Astrocyte of the cerebellum (primary cell): Measurements from ENCODE around the gene SNED1.

Source experiments
- DNase-seq: peaks from one replicate; pipeline ENCODE4 v3.0.0-alpha.2; 2011; ENCODE audit warnings: low read depth
- H3K4me3 ChIP-seq: 2 replicates; pipeline ENCODE4 v1.5.1; 2011; ENCODE audit warnings: mild to moderate bottlenecking, low read depth, low read length, moderate library complexity
- CTCF ChIP-seq: IDR thresholded peaks from 2 replicates; pipeline ENCODE4 v1.5.1; 2012; ENCODE audit warnings: low read length, low read depth, moderate library complexity, mild to moderate bottlenecking; ENCODE audit errors: missing control alignments
- in situ Hi-C: cut with HindIII; loops from 2 replicates; pipeline ENCODE4 v1.10.0; 2017; ENCODE audit warnings: low sequenced_read_pairs

Gene SNED1

GRCh38 chr2:241105641-241106040, 107.2 kb downstream of the SNED1 start:
- H3K4me3 ChIP-seq = no peak overlapping the region
- DNase-seq = no peak
- in situ Hi-C loops = no loop called here
- TF ChIP-seq CTCF = no peak

- H3K4me3 ChIP-seq = no peak overlapping the region
- in situ Hi-C loops = no loop called here
- DNase-seq = no peak
- no peak for TF ChIP-seq CTCF
These were observed 108.8 kb downstream of the SNED1 start for GRCh38 chr2:241107031-241107783.

- TF ChIP-seq CTCF = no peak
- in situ Hi-C loops = no loop called here
- H3K4me3 ChIP-seq = no peak overlapping the region
- DNase-seq = no peak
These were observed 110.1 kb downstream of the SNED1 start for GRCh38 chr2:241108271-241109209.

- DNase-seq = no peak
- H3K4me3 ChIP-seq = no peak overlapping the region
- in situ Hi-C loops = no loop called here
- no peak for TF ChIP-seq CTCF
These were observed 111.0 kb downstream of the SNED1 start for GRCh38 chr2:241109210-241110088.

GRCh38 chr2:241110089-241110606, 111.7 kb downstream of the SNED1 start:
- no peak overlapping the region for H3K4me3 ChIP-seq
- no peak for DNase-seq
- in situ Hi-C loops = no loop called here
- TF ChIP-seq CTCF = no peak
